IMR-90 (cell line): Measurements from ENCODE around the gene PCED1A. TPM values are rescaled to one million over a fixed set of nuclear protein-coding genes. Genes with fewer than 3 reads are reported as not detected.

Experiments
- ATAC-seq: fragments of 200-7000 bp; cut with Tn5 transposase; 2 replicates; pipeline ENCODE4 v1.9.1; 2020; ENCODE audit warnings: low read depth, mild to moderate bottlenecking, moderate library complexity
- BruUV-seq: library from RNA; stranded (reverse); fragments of 400-500 nt; replicated peaks from 2 replicates; lab custom pipeline; 2021; lab: Mats Ljungman, UMichigan
- CTCF ChIA-PET: fragments of 300-600 bp; formaldehyde crosslinking; extraction: SDS; loops from one replicate; lab custom pipeline; 2021; ENCODE audit warnings: antibody characterized with exemption; lab: Yijun Ruan, JAX
- POLR2A ChIA-PET: fragments of 300-600 bp; sonication (Branson Sonifier 250); formaldehyde crosslinking; loops from one replicate; lab custom pipeline; 2022; ENCODE audit warnings: antibody characterized with exemption; ENCODE audit not compliant: unreplicated experiment; lab: Charles Lee
- DNase-seq: peaks from one replicate; pipeline ENCODE4 v3.0.0; 2013
- H2AFZ ChIP-seq: replicated peaks from 2 replicates; pipeline ENCODE3; 2013; ENCODE audit warnings: low read length, mild to moderate bottlenecking; ENCODE audit not compliant: poor library complexity
- H2AK5ac ChIP-seq: 2 replicates; pipeline ENCODE4 v1.6.1; 2013; ENCODE audit warnings: low read depth, low read length, inconsistent platforms
- H2AK9ac ChIP-seq: replicated peaks from 2 replicates; pipeline ENCODE3; 2013; ENCODE audit warnings: mild to moderate bottlenecking, low read depth, low read length, moderate library complexity; ENCODE audit not compliant: poor library complexity
- H2BK120ac ChIP-seq: 2 replicates; pipeline ENCODE4 v1.6.1; 2013; ENCODE audit warnings: low read depth, low read length, inconsistent platforms
- H2BK15ac ChIP-seq: 3 replicates; pipeline ENCODE4 v1.6.1; 2013; ENCODE audit warnings: low read depth, low read length, inconsistent platforms
- H2BK20ac ChIP-seq: 2 replicates; pipeline ENCODE4 v1.6.1; 2013; ENCODE audit warnings: low read depth, mild to moderate bottlenecking, inconsistent platforms, low read length, moderate library complexity
- H2BK5ac ChIP-seq: 2 replicates; pipeline ENCODE4 v1.6.1; 2013; ENCODE audit warnings: mild to moderate bottlenecking, low read depth, low read length, inconsistent platforms; ENCODE audit not compliant: poor library complexity, severe bottlenecking
- H3K14ac ChIP-seq: replicated peaks from 2 replicates; pipeline ENCODE4 v1.6.1; 2013; ENCODE audit warnings: low read depth, low read length, inconsistent platforms
- H3K18ac ChIP-seq: 2 replicates; pipeline ENCODE4 v1.6.1; 2013; ENCODE audit warnings: low read depth, low read length, control low read depth
- H3K23ac ChIP-seq: 2 replicates; pipeline ENCODE4 v1.6.1; 2013; ENCODE audit warnings: low read depth, low read length, inconsistent platforms
- H3K27ac ChIP-seq: 2 replicates; pipeline ENCODE4 v1.5.1; 2013; ENCODE audit warnings: mild to moderate bottlenecking, control low read depth, low read length; ENCODE audit not compliant: insufficient read depth
- H3K27me3 ChIP-seq: 2 replicates; pipeline ENCODE4 v1.6.1; 2013; ENCODE audit warnings: low read length; ENCODE audit not compliant: control insufficient read depth, insufficient read depth
- H3K36me3 ChIP-seq: 2 replicates; pipeline ENCODE4 v1.6.1; 2013; ENCODE audit warnings: low read length, mixed read lengths; ENCODE audit not compliant: control insufficient read depth, insufficient read depth
- H3K4ac ChIP-seq: 2 replicates; pipeline ENCODE4 v1.6.1; 2013; ENCODE audit warnings: low read depth, low read length, inconsistent platforms
- H3K4me1 ChIP-seq: 2 replicates; pipeline ENCODE4 v1.6.1; 2013; ENCODE audit warnings: low read length, mixed read lengths; ENCODE audit not compliant: control insufficient read depth, insufficient read depth
- H3K4me2 ChIP-seq: 2 replicates; pipeline ENCODE4 v1.6.1; 2013; ENCODE audit warnings: low read depth, mild to moderate bottlenecking, control low read depth, low read length, moderate library complexity
- H3K4me3 ChIP-seq: 2 replicates; pipeline ENCODE4 v1.5.1; 2013; ENCODE audit warnings: low read depth, mild to moderate bottlenecking, control low read depth, low read length, moderate library complexity; ENCODE audit not compliant: insufficient read depth
- H3K56ac ChIP-seq: 2 replicates; pipeline ENCODE4 v1.6.1; 2013; ENCODE audit warnings: low read length, inconsistent platforms; ENCODE audit not compliant: insufficient read depth; ENCODE audit errors: extremely low read depth
- H3K79me1 ChIP-seq, 2 experiments: 2 replicates each; pipeline ENCODE4 v1.6.1; 2013; ENCODE audit warnings: low read length in 2 of 2, inconsistent platforms in 1 of 2, low read depth in 1 of 2
- H3K9ac ChIP-seq: 2 replicates; pipeline ENCODE4 v1.6.1; 2013; ENCODE audit warnings: low read depth, low read length, control low read depth
- H3K9me1 ChIP-seq: 2 replicates; pipeline ENCODE4 v1.6.1; 2013; ENCODE audit warnings: low read length, inconsistent platforms; ENCODE audit not compliant: insufficient read depth
- H3K9me3 ChIP-seq: 2 replicates; pipeline ENCODE4 v1.6.1; 2013; ENCODE audit warnings: low read length; ENCODE audit not compliant: control insufficient read depth, insufficient read depth
- H4K20me1 ChIP-seq: 2 replicates; pipeline ENCODE4 v1.6.1; 2013; ENCODE audit warnings: low read length, inconsistent platforms; ENCODE audit not compliant: insufficient read depth
- H4K5ac ChIP-seq: 2 replicates; pipeline ENCODE4 v1.6.1; 2013; ENCODE audit warnings: mild to moderate bottlenecking, low read depth, low read length, control low read depth
- H4K8ac ChIP-seq, 2 experiments: 2 replicates each; pipeline ENCODE4 v1.6.1; 2013; ENCODE audit warnings: low read depth in 2 of 2, low read length in 2 of 2, control low read depth in 1 of 2, inconsistent platforms in 1 of 2
- H4K91ac ChIP-seq: 2 replicates; pipeline ENCODE4 v1.6.1; 2013; ENCODE audit warnings: low read depth, low read length, inconsistent platforms; ENCODE audit not compliant: insufficient read depth
- BHLHE40 ChIP-seq: fragments of 150-350 bp; IDR thresholded peaks from 2 replicates; pipeline ENCODE4 v1.6.1; 2016; ENCODE audit warnings: mild to moderate bottlenecking, low read depth, low read length
- CEBPB ChIP-seq: IDR thresholded peaks from 2 replicates; pipeline ENCODE4 v1.6.1; 2012; ENCODE audit warnings: low read depth, low read length, improper control_type of control experiment
- CHD1 ChIP-seq: IDR thresholded peaks from 2 replicates; pipeline ENCODE4 v1.6.1; 2012; ENCODE audit warnings: low read depth, low read length, improper control_type of control experiment
- CTCF ChIP-seq: conservative IDR thresholded peaks from 2 replicates; pipeline ENCODE4 v1.5.1; 2012; ENCODE audit warnings: mild to moderate bottlenecking, low read depth, low read length, improper control_type of control experiment
- ELK1 ChIP-seq: fragments of 150-350 bp; IDR thresholded peaks from 2 replicates; pipeline ENCODE4 v1.6.1; 2016; ENCODE audit warnings: low read depth, mild to moderate bottlenecking, low read length, moderate library complexity, borderline replicate concordance
- FOS ChIP-seq: fragments of 150-350 bp; IDR thresholded peaks from 2 replicates; pipeline ENCODE4 v1.6.1; 2016; ENCODE audit warnings: low read depth, low read length
- MAFK ChIP-seq: IDR thresholded peaks from 2 replicates; pipeline ENCODE4 v1.6.1; 2012; ENCODE audit warnings: low read depth, low read length, improper control_type of control experiment
- MAZ ChIP-seq: IDR thresholded peaks from 2 replicates; pipeline ENCODE4 v1.6.1; 2012; ENCODE audit warnings: low read depth, mild to moderate bottlenecking, low read length, improper control_type of control experiment, moderate library complexity, borderline replicate concordance
- MXI1 ChIP-seq: IDR thresholded peaks from 2 replicates; pipeline ENCODE4 v1.6.1; 2012; ENCODE audit warnings: low read depth, mild to moderate bottlenecking, low read length, moderate library complexity, borderline replicate concordance
- NFE2L2 ChIP-seq: fragments of 150-350 bp; IDR thresholded peaks from 2 replicates; pipeline ENCODE4 v1.6.1; 2016; ENCODE audit warnings: low read depth, mild to moderate bottlenecking, low read length
- POLR2A ChIP-seq: IDR thresholded peaks from 2 replicates; pipeline ENCODE4 v1.6.1; 2012; ENCODE audit warnings: mild to moderate bottlenecking, low read depth, low read length
- RAD21 ChIP-seq: IDR thresholded peaks from 2 replicates; pipeline ENCODE4 v1.6.1; 2012; ENCODE audit warnings: low read length, improper control_type of control experiment
- RCOR1 ChIP-seq: IDR thresholded peaks from 2 replicates; pipeline ENCODE4 v1.6.1; 2012; ENCODE audit warnings: mild to moderate bottlenecking, low read length, improper control_type of control experiment; ENCODE audit not compliant: insufficient replicate concordance
- RFX5 ChIP-seq: IDR thresholded peaks from 2 replicates; pipeline ENCODE4 v1.8.0; 2012; ENCODE audit warnings: low read depth, mild to moderate bottlenecking, low read length, moderate library complexity
- SMC3 ChIP-seq: fragments of 150-350 bp; IDR thresholded peaks from 2 replicates; pipeline ENCODE4 v1.6.1; 2016; ENCODE audit warnings: low read depth, mild to moderate bottlenecking, antibody characterized with exemption, low read length, moderate library complexity
- WGBS, 2 experiments: methylation state at CpG; one replicate each; pipeline versions ENCODE4 v1.1.5 to v1.1.7; 2013; ENCODE audit warnings: missing lambda C conversion rate in 2 of 2; ENCODE audit not compliant: insufficient read length in 1 of 2; ENCODE audit errors: extremely low coverage in 2 of 2; 5-methylcytosine and 5-hydroxymethylcytosine counted together
- dilution Hi-C: fragments of 300-500 bp; cut with HindIII; formaldehyde crosslinking; loops from one replicate; pipeline ENCODE4 v1.14.3; 2018; ENCODE audit warnings: low sequenced_read_pairs; ENCODE audit not compliant: unreplicated experiment
- in situ Hi-C: fragments of 300-500 bp; cut with MboI; formaldehyde crosslinking; loops from 3 replicates; pipeline ENCODE4 v1.14.3; 2019; ENCODE audit warnings: low sequenced_read_pairs, inconsistent platforms, mixed read lengths
- intact Hi-C: fragments of 100-400 bp; cut with micrococcal nuclease; formaldehyde crosslinking; loops from 2 replicates; pipeline ENCODE4 v1.10.0; 2022
- polyA plus RNA-seq, 3 experiments: library from polyadenylated mRNA; depleted of rRNA; stranded (reverse); fragments of >200 nt; gene quantifications; 2 replicates each; pipeline ENCODE4 v1.2.3, GENCODE V29; 2012; ENCODE audit warnings: low replicate concordance in 1 of 3
- total RNA-seq: library from RNA; depleted of rRNA; stranded (reverse); fragments of >200 nt; gene quantifications from 2 replicates; pipeline ENCODE4 v1.2.3, GENCODE V29; 2012
- TF ChIP-seq, protein P1 (sequence below): fragments of 150-350 bp; IDR thresholded peaks from 2 replicates; pipeline ENCODE4 v1.6.1; 2017; ENCODE audit warnings: mild to moderate bottlenecking, antibody characterized with exemption, low read length, low read depth

PCED1A gene
- total and polyA plus RNA-seq, 2 of the 4 experiments (the other 2 are of a cell fraction): 9.7 to 33.4 TPM

- Histone ChIP-seq H2BK120ac (no peak overlapping the region), H3K56ac (no peak overlapping the region), H4K91ac (no peak overlapping the region), H3K23ac (no peak overlapping the region), H4K8ac (no peak overlapping the region), H3K4ac (no peak overlapping the region), H4K5ac (no peak overlapping the region), H3K27ac (no peak overlapping the region), H3K79me1 (peaks cover 30 to 69% of the 10 kb centered on the region in 2 experiments), H3K18ac (no peak overlapping the region), H2BK15ac (no peak overlapping the region), H4K20me1 (peaks cover 31% of the 10 kb centered on the region), H3K9me1 (peaks cover 15% of the 10 kb centered on the region), H3K14ac (no peak overlapping the region), H3K9ac (no peak overlapping the region), H3K36me3 (no peaks in the 10 kb centered on the region), H3K4me1 (no peaks in the 10 kb centered on the region; the same call in 1 of the 2 replicates), H2AK5ac (no peak overlapping the region), H3K4me2 (no peak overlapping the region), H2BK5ac (no peak overlapping the region), H2AK9ac (no peak overlapping the region), H3K9me3 (no peaks in the 10 kb centered on the region), H3K27me3 (no peaks in the 10 kb centered on the region), H3K4me3 (no peak overlapping the region), H2BK20ac (no peak overlapping the region), H2AFZ (no peak overlapping the region)
- ATAC-seq (no peak), DNase-seq (no peak)
- no peak for TF ChIP-seq CEBPB
- TF ChIP-seq MAFK: no peak
- TF ChIP-seq CTCF: no peak
- TF ChIP-seq FOS: no peak
- no peak for TF ChIP-seq CHD1
- no peak for TF ChIP-seq MAZ
- no peak for TF ChIP-seq RCOR1
- TF ChIP-seq SMC3: no peak
- no peak for TF ChIP-seq ELK1
- TF ChIP-seq, protein P1, sequence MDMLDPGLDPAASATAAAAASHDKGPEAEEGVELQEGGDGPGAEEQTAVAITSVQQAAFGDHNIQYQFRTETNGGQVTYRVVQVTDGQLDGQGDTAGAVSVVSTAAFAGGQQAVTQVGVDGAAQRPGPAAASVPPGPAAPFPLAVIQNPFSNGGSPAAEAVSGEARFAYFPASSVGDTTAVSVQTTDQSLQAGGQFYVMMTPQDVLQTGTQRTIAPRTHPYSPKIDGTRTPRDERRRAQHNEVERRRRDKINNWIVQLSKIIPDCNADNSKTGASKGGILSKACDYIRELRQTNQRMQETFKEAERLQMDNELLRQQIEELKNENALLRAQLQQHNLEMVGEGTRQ: no peak
- TF ChIP-seq MXI1: no peak
- no peak for TF ChIP-seq RFX5
- no peak for TF ChIP-seq RAD21
- no peak for TF ChIP-seq NFE2L2
- TF ChIP-seq BHLHE40: no peak
- TF ChIP-seq POLR2A: no peak
- in situ Hi-C loops (no loop called here), intact Hi-C loops (no loop called here), dilution Hi-C loops (no loop called here)
- ChIA-PET POLR2A (no interaction called here), CTCF (no interaction called here)
- WGBS, 2 experiments: no CpG with 5 or more reads among the region's 3 CpGs
- no TSS peak for BruUV-seq
Measured at GRCh38 chr20:2889797-2890196, 49.3 kb upstream of the PCED1A start.
